ENCODE data around the gene ADSL. TPM values are rescaled to one million over a fixed set of nuclear protein-coding genes. Genes with fewer than 3 reads are reported as not detected.

The ADSL gene
- total RNA-seq, 4 donors from 2014 or later, result 32.0 to 98.1 (median 77.8) TPM

DNA sequence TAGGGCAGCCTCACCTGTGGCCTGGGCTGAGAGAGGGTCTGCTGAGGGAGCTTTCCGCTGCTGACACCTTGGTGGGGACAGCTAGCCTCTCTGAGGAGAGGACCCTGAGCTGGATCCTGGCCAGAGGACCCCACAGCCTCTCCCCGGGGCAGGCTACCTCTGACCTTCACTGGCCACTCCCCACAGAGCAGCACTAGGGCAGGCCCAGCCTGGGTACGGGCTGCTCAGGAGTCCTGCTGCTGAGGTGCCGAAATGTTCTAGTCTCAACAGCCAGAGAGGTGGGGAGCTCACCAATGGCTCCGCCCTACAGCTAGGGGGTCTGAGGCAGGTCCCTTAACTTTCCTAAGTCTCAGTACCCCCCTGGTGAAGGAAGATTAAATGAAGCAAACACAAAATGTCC, 71.6 kb downstream of the ADSL start:
- Histone ChIP-seq H3K27ac (no peak overlapping the region), H3K36me3 (peaks cover 52 to 85% (median 52%) of the 10 kb centered on the region in 3 donors), H3K4me3 (no peak overlapping the region), H3K27me3 (no peaks in the 10 kb centered on the region), H3K4me1 (peaks cover 0 to 33% (median 7%) of the 10 kb centered on the region in 3 donors), H3K9me3 (no peaks in the 10 kb centered on the region)
- DNase-seq, result no peak
- intact Hi-C loops (cut with DNase I), result no loop called here
- 100% methylated on average over 1 of the region's 5 CpGs for WGBS, 2 donors
- TF ChIP-seq, protein P1, sequence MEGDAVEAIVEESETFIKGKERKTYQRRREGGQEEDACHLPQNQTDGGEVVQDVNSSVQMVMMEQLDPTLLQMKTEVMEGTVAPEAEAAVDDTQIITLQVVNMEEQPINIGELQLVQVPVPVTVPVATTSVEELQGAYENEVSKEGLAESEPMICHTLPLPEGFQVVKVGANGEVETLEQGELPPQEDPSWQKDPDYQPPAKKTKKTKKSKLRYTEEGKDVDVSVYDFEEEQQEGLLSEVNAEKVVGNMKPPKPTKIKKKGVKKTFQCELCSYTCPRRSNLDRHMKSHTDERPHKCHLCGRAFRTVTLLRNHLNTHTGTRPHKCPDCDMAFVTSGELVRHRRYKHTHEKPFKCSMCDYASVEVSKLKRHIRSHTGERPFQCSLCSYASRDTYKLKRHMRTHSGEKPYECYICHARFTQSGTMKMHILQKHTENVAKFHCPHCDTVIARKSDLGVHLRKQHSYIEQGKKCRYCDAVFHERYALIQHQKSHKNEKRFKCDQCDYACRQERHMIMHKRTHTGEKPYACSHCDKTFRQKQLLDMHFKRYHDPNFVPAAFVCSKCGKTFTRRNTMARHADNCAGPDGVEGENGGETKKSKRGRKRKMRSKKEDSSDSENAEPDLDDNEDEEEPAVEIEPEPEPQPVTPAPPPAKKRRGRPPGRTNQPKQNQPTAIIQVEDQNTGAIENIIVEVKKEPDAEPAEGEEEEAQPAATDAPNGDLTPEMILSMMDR (IDR thresholded peaks at IDR 0.05), result no peak
- no peak for TF ChIP-seq POLR2A (IDR thresholded peaks at IDR 0.05)

GRCh38 chr22:40418366-40419201, 72.3 kb downstream of the ADSL start:
- WGBS, 2 donors, result 45 to 85% methylated on average over 5 to 14 of the region's 42 CpGs
- TF ChIP-seq, protein P1 (IDR thresholded peaks at IDR 0.05), result no peak
- TF ChIP-seq POLR2A (IDR thresholded peaks at IDR 0.05), result no peak

GRCh38 chr22:40419718-40420117, 73.4 kb downstream of the ADSL start:
- Histone ChIP-seq H3K4me3 (no peak overlapping the region), H3K4me1 (peaks cover 0 to 21% (median 6%) of the 10 kb centered on the region in 3 donors), H3K27ac (no peak overlapping the region), H3K36me3 (peaks cover 60 to 100% (median 63%) of the 10 kb centered on the region in 3 donors), H3K27me3 (no peaks in the 10 kb centered on the region), H3K9me3 (no peaks in the 10 kb centered on the region)
- no peak for DNase-seq
- WGBS, 2 donors, result 86 to 93% methylated on average over 3 to 6 of the region's 8 CpGs
- intact Hi-C loops (cut with DNase I), result no loop called here
- TF ChIP-seq POLR2A (IDR thresholded peaks at IDR 0.05), result no peak
- TF ChIP-seq, protein P1 (IDR thresholded peaks at IDR 0.05), result no peak

More at GRCh38 chr22:40418366-40419201, 72.3 kb downstream of the ADSL start:
- Histone ChIP-seq H3K9me3 (no peaks in the 10 kb centered on the region), H3K36me3 (peaks cover 58 to 92% (median 59%) of the 10 kb centered on the region in 3 donors), H3K27ac (no peak overlapping the region), H3K4me3 (no peak overlapping the region), H3K4me1 (peaks cover 0 to 32% (median 7%) of the 10 kb centered on the region in 3 donors), H3K27me3 (no peaks in the 10 kb centered on the region)
- intact Hi-C loops (cut with DNase I), result no loop called here
- no peak for DNase-seq

- TF ChIP-seq, protein P1 (IDR thresholded peaks at IDR 0.05), result no peak
- TF ChIP-seq POLR2A (IDR thresholded peaks at IDR 0.05), result no peak
- no peaks in the 10 kb centered on the region for H3K9me3 ChIP-seq
- peaks cover 0 to 13% (median 0%) of the 10 kb centered on the region in 3 donors for H3K4me1 ChIP-seq
- peaks cover 63 to 100% (median 67%) of the 10 kb centered on the region in 3 donors for H3K36me3 ChIP-seq
- H3K4me3 ChIP-seq, result no peak overlapping the region
- no peaks in the 10 kb centered on the region for H3K27me3 ChIP-seq
- intact Hi-C loops (cut with DNase I), result no loop called here
- WGBS, 2 donors, result 60% methylated on average over 3 of the region's 18 CpGs; no CpG with 5 or more reads in 1 of the 2 donors
- no peak for DNase-seq
- no peak overlapping the region for H3K27ac ChIP-seq
These were observed 74.2 kb downstream of the ADSL start for GRCh38 chr22:40420341-40421081.

DNA sequence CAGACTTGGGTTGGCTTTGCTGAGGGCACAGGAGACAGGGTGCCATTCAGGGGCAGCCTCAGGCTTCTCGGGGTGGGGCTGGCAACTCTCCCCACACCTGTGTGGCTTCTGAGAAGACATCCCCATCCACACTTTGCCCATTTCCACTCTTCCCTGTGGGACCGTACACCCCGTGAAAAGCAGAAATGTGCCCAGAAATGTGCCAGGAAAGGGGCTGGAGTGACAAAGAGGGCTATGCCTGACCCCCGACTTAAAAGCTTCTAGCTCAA, 74.7 kb downstream of the ADSL start:
- H3K27me3 ChIP-seq, result no peaks in the 10 kb centered on the region
- peaks cover 67 to 100% (median 67%) of the 10 kb centered on the region in 3 donors for H3K36me3 ChIP-seq
- no peak overlapping the region for H3K27ac ChIP-seq
- no peak for DNase-seq
- H3K9me3 ChIP-seq, result no peaks in the 10 kb centered on the region
- no peak overlapping the region for H3K4me3 ChIP-seq
- no peak for TF ChIP-seq POLR2A (IDR thresholded peaks at IDR 0.05)
- TF ChIP-seq, protein P1 (IDR thresholded peaks at IDR 0.05), result no peak
- peaks cover 0 to 13% (median 0%) of the 10 kb centered on the region in 3 donors for H3K4me1 ChIP-seq
- WGBS, 2 donors, result 95 to 100% methylated on average over 1 to 3 of the region's 4 CpGs
- intact Hi-C loops (cut with DNase I), result no loop called here
